Mucosa of descending colon (tissue), 3 donors: ENCODE data around the gene MAB21L1. TPM values are rescaled to one million over a fixed set of nuclear protein-coding genes. Genes with fewer than 3 reads are reported as not detected.

Experiments
- ATAC-seq: fragments of 200-7000 bp; cut with Tn5 transposase; one replicate; pipeline ENCODE4 v1.9.1; 2020; ENCODE audit warnings: mild to moderate bottlenecking, moderate library complexity
- DNase-seq, 3 donors: peaks; one replicate each; pipeline ENCODE4 v3.0.0-alpha.2; 2020
- H3K36me3 ChIP-seq: fragments of 200-600 bp; one replicate; pipeline ENCODE4 v1.8.0; 2021; ENCODE audit warnings: low read depth, mild to moderate bottlenecking
- H3K4me1 ChIP-seq: fragments of 200-600 bp; one replicate; pipeline ENCODE4 v1.8.0; 2021; ENCODE audit warnings: low read depth, mild to moderate bottlenecking
- H3K4me3 ChIP-seq: fragments of 200-600 bp; one replicate; pipeline ENCODE4 v1.8.0; 2021; ENCODE audit warnings: mild to moderate bottlenecking
- H3K9me3 ChIP-seq: fragments of 200-600 bp; one replicate; pipeline ENCODE4 v1.8.0; 2021; ENCODE audit warnings: mild to moderate bottlenecking
- CTCF ChIP-seq: fragments of 200-600 bp; IDR thresholded peaks from one replicate; pipeline ENCODE4 v1.8.0; 2022; ENCODE audit warnings: antibody characterized with exemption, mild to moderate bottlenecking
- intact Hi-C, 2 donors: fragments of 100-400 bp; cut with DNase I in 1 of 2; cut with micrococcal nuclease in 1 of 2; formaldehyde crosslinking; loops; one replicate each; pipeline versions ENCODE4 v1.11.0 to v1.11.1; 2022; cut with DNase I, micrococcal nuclease
- total RNA-seq, 3 donors: library from RNA; stranded (reverse); fragmentation: NEBNext Ultra II Directional in 2 of 3; extraction: Animal tissue kit (Norgen Biotek cat#: 25700) in 2 of 3; gene quantifications; one replicate each; pipeline versions ENCODE4 v1.2.1 to v1.2.4, GENCODE V29; 2021 to 2023
- donor health status: DM: no; HTN: no; CAD: no; lungs with moderate emphysema.
- donor health status: DM: no; HTN: no; CAD: no.
- donor health status: DM: no; HTN: yes; CAD: no.

Gene MAB21L1
- total RNA-seq, 3 donors from 2014 or later: 0.12 to 2.2 (median 0.34) TPM

- intact Hi-C loops: no loop called here
- no peak for TF ChIP-seq CTCF
- no peaks in the 10 kb centered on the region for H3K9me3 ChIP-seq
- H3K4me1 ChIP-seq: no peaks in the 10 kb centered on the region
- DNase-seq (no peak), ATAC-seq (no peak)
- no peak overlapping the region for H3K4me3 ChIP-seq
- no peaks in the 10 kb centered on the region for H3K36me3 ChIP-seq
Measured at GRCh38 chr13:35473802-35474201, 2.7 kb downstream of the MAB21L1 start.

GRCh38 chr13:35473206-35473775 lies 3.2 kb downstream of the MAB21L1 start:
- H3K36me3 ChIP-seq: no peaks in the 10 kb centered on the region
- H3K9me3 ChIP-seq: no peaks in the 10 kb centered on the region
- DNase-seq (no peak), ATAC-seq (no peak)
- TF ChIP-seq CTCF: no peak
- H3K4me3 ChIP-seq: no peak overlapping the region
- intact Hi-C loops: no loop called here
- no peaks in the 10 kb centered on the region for H3K4me1 ChIP-seq

- intact Hi-C loops: no loop called here
- DNase-seq (no peak), ATAC-seq (no peak)
- no peaks in the 10 kb centered on the region for H3K36me3 ChIP-seq
- H3K9me3 ChIP-seq: no peaks in the 10 kb centered on the region
- TF ChIP-seq CTCF: no peak
- no peak overlapping the region for H3K4me3 ChIP-seq
- no peaks in the 10 kb centered on the region for H3K4me1 ChIP-seq
Measured at GRCh38 chr13:35472323-35472881, 4.1 kb downstream of the MAB21L1 start.

- DNase-seq: no peak
Measured at GRCh38 chr13:35471706-35472322, 4.7 kb downstream of the MAB21L1 start.

More at GRCh38 chr13:35471706-35472322, 4.7 kb downstream of the MAB21L1 start:
- Histone ChIP-seq H3K4me3 (no peak overlapping the region), H3K4me1 (no peaks in the 10 kb centered on the region), H3K36me3 (no peaks in the 10 kb centered on the region), H3K9me3 (no peaks in the 10 kb centered on the region)
- ATAC-seq: no peak
- TF ChIP-seq CTCF: no peak
- intact Hi-C loops: no loop called here
